ENCODE results near the gene OR4B1. TPM values are rescaled to one million over a fixed set of nuclear protein-coding genes. Genes with fewer than 3 reads are reported as not detected.

The OR4B1 gene
- total and polyA plus RNA-seq, 2 experiments from 2014 or later: not detected

GRCh38 chr11:48242501-48242900 lies 25.9 kb downstream of the OR4B1 start:
- no peaks in the 10 kb centered on the region for H4K20me1 ChIP-seq (ENCODE audit: insufficient read depth, poor library complexity, severe bottlenecking)
- DNase-seq (ENCODE audit: low spot score): no peak
- 54% methylated on average over 3 of the region's 3 CpGs for WGBS (ENCODE audit: low lambda C conversion rate, missing lambda C conversion rate)

GRCh38 chr11:48244804-48245203 lies 28.2 kb downstream of the OR4B1 start, which contains the start of gene OR4X2:
TSS of gene OR4X2 (plus strand) at chr11:48245104. CDS start at chr11:48245104, 0 bp downstream.
- Histone ChIP-seq H3K4me2 (no peak within 1 kb of the TSS), H3K79me2 (no peaks in the 10 kb centered on the region), H3K9me3 (ENCODE audit: low read depth) (peaks cover 10% of the 10 kb centered on the region), H4K20me1 (ENCODE audit: insufficient read depth, poor library complexity, severe bottlenecking) (no peaks in the 10 kb centered on the region), H3K4me3 (no peak within 1 kb of the TSS), H3K4me1 (ENCODE audit: insufficient read depth) (no peaks in the 10 kb centered on the region), H3K27me3 (no peaks in the 10 kb centered on the region), H3K9me2 (replicated peaks; ENCODE audit: insufficient read depth) (no peaks in the 10 kb centered on the region), H3K36me3 (replicated peaks; ENCODE audit: insufficient read depth, low read depth) (no peaks in the 10 kb centered on the region), H3K27ac (no peak within 1 kb of the TSS), H2AFZ (no peak within 1 kb of the TSS)
- no peak for TF ChIP-seq EZH2phosphoT487 (IDR thresholded peaks at IDR 0.05; ENCODE audit: low read depth, severe bottlenecking, unreplicated experiment)
- TF ChIP-seq CTCF (IDR thresholded peaks at IDR 0.05; ENCODE audit: poor library complexity): no peak
- TF ChIP-seq EZH2 (IDR thresholded peaks at IDR 0.05; ENCODE audit: borderline replicate concordance): no peak
- no peak for DNase-seq (ENCODE audit: low spot score)

More at GRCh38 chr11:48242501-48242900, 25.9 kb downstream of the OR4B1 start:
- H3K79me2 ChIP-seq: no peaks in the 10 kb centered on the region
- H3K4me3 ChIP-seq: no peak overlapping the region
- H3K4me1 ChIP-seq (ENCODE audit: insufficient read depth): no peaks in the 10 kb centered on the region
- H3K36me3 ChIP-seq (replicated peaks; ENCODE audit: insufficient read depth, low read depth): no peaks in the 10 kb centered on the region
- H3K27me3 ChIP-seq: no peaks in the 10 kb centered on the region
- H3K9me3 ChIP-seq (ENCODE audit: low read depth): no peaks in the 10 kb centered on the region
- H2AFZ ChIP-seq: no peak overlapping the region
- H3K9me2 ChIP-seq (replicated peaks; ENCODE audit: insufficient read depth): no peaks in the 10 kb centered on the region
- H3K27ac ChIP-seq: no peak overlapping the region
- H3K4me2 ChIP-seq: no peak overlapping the region
- TF ChIP-seq EZH2phosphoT487 (IDR thresholded peaks at IDR 0.05; ENCODE audit: low read depth, severe bottlenecking, unreplicated experiment): no peak
- TF ChIP-seq CTCF (IDR thresholded peaks at IDR 0.05; ENCODE audit: poor library complexity): no peak
- no peak for TF ChIP-seq EZH2 (IDR thresholded peaks at IDR 0.05; ENCODE audit: borderline replicate concordance)

- no peaks in the 10 kb centered on the region for H3K9me2 ChIP-seq (replicated peaks; ENCODE audit: insufficient read depth)
- no peak for DNase-seq (ENCODE audit: low spot score)
- WGBS (ENCODE audit: low lambda C conversion rate, missing lambda C conversion rate): 62% methylated on average over 1 of the region's 1 CpG
- H3K79me2 ChIP-seq: no peaks in the 10 kb centered on the region
- H3K9me3 ChIP-seq (ENCODE audit: low read depth): peaks cover 10% of the 10 kb centered on the region
- no peaks in the 10 kb centered on the region for H3K27me3 ChIP-seq
- no peaks in the 10 kb centered on the region for H4K20me1 ChIP-seq (ENCODE audit: insufficient read depth, poor library complexity, severe bottlenecking)
- H3K36me3 ChIP-seq (replicated peaks; ENCODE audit: insufficient read depth, low read depth): no peaks in the 10 kb centered on the region
- H3K4me3 ChIP-seq: no peak overlapping the region
- no peak overlapping the region for H2AFZ ChIP-seq
- no peak overlapping the region for H3K27ac ChIP-seq
- no peaks in the 10 kb centered on the region for H3K4me1 ChIP-seq (ENCODE audit: insufficient read depth)
- H3K4me2 ChIP-seq: no peak overlapping the region
- TF ChIP-seq EZH2phosphoT487 (IDR thresholded peaks at IDR 0.05; ENCODE audit: low read depth, severe bottlenecking, unreplicated experiment) (no peak), EZH2 (IDR thresholded peaks at IDR 0.05; ENCODE audit: borderline replicate concordance) (no peak), CTCF (IDR thresholded peaks at IDR 0.05; ENCODE audit: poor library complexity) (no peak)
Observed at GRCh38 chr11:48248902-48249301, 32.3 kb downstream of the OR4B1 start.

- no peaks in the 10 kb centered on the region for H3K4me1 ChIP-seq (ENCODE audit: insufficient read depth)
- no peaks in the 10 kb centered on the region for H3K36me3 ChIP-seq (replicated peaks; ENCODE audit: insufficient read depth, low read depth)
- no peaks in the 10 kb centered on the region for H4K20me1 ChIP-seq (ENCODE audit: insufficient read depth, poor library complexity, severe bottlenecking)
- no peaks in the 10 kb centered on the region for H3K27me3 ChIP-seq
- TF ChIP-seq EZH2phosphoT487 (IDR thresholded peaks at IDR 0.05; ENCODE audit: low read depth, severe bottlenecking, unreplicated experiment) (no peak), EZH2 (IDR thresholded peaks at IDR 0.05; ENCODE audit: borderline replicate concordance) (no peak), CTCF (IDR thresholded peaks at IDR 0.05; ENCODE audit: poor library complexity) (no peak)
- no peaks in the 10 kb centered on the region for H3K79me2 ChIP-seq
- H3K9me2 ChIP-seq (replicated peaks; ENCODE audit: insufficient read depth): no peaks in the 10 kb centered on the region
- no peak overlapping the region for H2AFZ ChIP-seq
- no peak overlapping the region for H3K4me3 ChIP-seq
- no peak for DNase-seq (ENCODE audit: low spot score)
- WGBS (ENCODE audit: low lambda C conversion rate, missing lambda C conversion rate): 58% methylated on average over 2 of the region's 2 CpGs
- H3K9me3 ChIP-seq (ENCODE audit: low read depth): no peaks in the 10 kb centered on the region
- no peak overlapping the region for H3K27ac ChIP-seq
- no peak overlapping the region for H3K4me2 ChIP-seq
Observed at GRCh38 chr11:48261600-48261999, 45.0 kb downstream of the OR4B1 start.

Data from hepatocyte (in vitro differentiated cells).